Natural killer cell (primary cell): ENCODE data around the gene EIF2B2. TPM values are rescaled to one million over a fixed set of nuclear protein-coding genes. Genes with fewer than 3 reads are reported as not detected.

Experiments used
- ATAC-seq, 3 donors: fragments of 150-1000 bp in 2 of 3; fragments of 200-7000 bp in 1 of 3; cut with Tn5 transposase; 1 replicate in 1 of 3; 2 replicates in 2 of 3; pipeline ENCODE4 v1.10.0; 2021; ENCODE audit warnings: mild to moderate bottlenecking in 2 of 3, moderate library complexity in 2 of 3
- DNase-seq, 2 donors: peaks; one replicate each; pipeline versions ENCODE4 v3.0.0 to v3.0.0-alpha.2; 2013 to 2021; ENCODE audit warnings: mixed read lengths in 1 of 2
- H3K27ac ChIP-seq: one replicate; pipeline ENCODE4 v1.5.1; 2013; ENCODE audit warnings: mild to moderate bottlenecking, low read length
- H3K27me3 ChIP-seq: one replicate; pipeline ENCODE4 v1.6.1; 2013; ENCODE audit warnings: low read length; ENCODE audit not compliant: control insufficient read depth, insufficient read depth
- H3K36me3 ChIP-seq: one replicate; pipeline ENCODE4 v1.6.1; 2013; ENCODE audit warnings: low read length; ENCODE audit not compliant: control insufficient read depth, insufficient read depth
- H3K4me1 ChIP-seq: one replicate; pipeline ENCODE4 v1.6.1; 2013; ENCODE audit warnings: low read length; ENCODE audit not compliant: control insufficient read depth, insufficient read depth
- H3K4me3 ChIP-seq: one replicate; pipeline ENCODE4 v1.5.1; 2013; ENCODE audit warnings: low read length
- H3K9me3 ChIP-seq: one replicate; pipeline ENCODE4 v1.6.1; 2013; ENCODE audit warnings: low read length; ENCODE audit not compliant: control insufficient read depth, insufficient read depth
- H3K27ac Mint-ChIP-seq, 2 donors: one replicate each; pipeline ENCODE4 v1.8.0; 2022; ENCODE audit warnings: mild to moderate bottlenecking in 2 of 2, mixed read lengths in 2 of 2, moderate library complexity in 1 of 2
- H3K27me3 Mint-ChIP-seq, 2 donors: one replicate each; pipeline ENCODE4 v1.8.0; 2022; ENCODE audit warnings: low read depth in 2 of 2, mixed read lengths in 2 of 2
- H3K36me3 Mint-ChIP-seq: one replicate; pipeline ENCODE4 v1.8.0; 2022; ENCODE audit warnings: mixed read lengths
- H3K4me1 Mint-ChIP-seq, 2 donors: one replicate each; pipeline ENCODE4 v1.8.0; 2022; ENCODE audit warnings: mixed read lengths in 2 of 2
- H3K4me3 Mint-ChIP-seq: one replicate; pipeline ENCODE4 v1.8.0; 2022; ENCODE audit warnings: mild to moderate bottlenecking, moderate library complexity, mixed read lengths
- H3K9me3 Mint-ChIP-seq, 2 donors: one replicate each; pipeline ENCODE4 v1.8.0; 2022; ENCODE audit warnings: mixed read lengths in 2 of 2
- CTCF ChIP-seq: fragments of 200-600 bp; IDR thresholded peaks from one replicate; pipeline ENCODE4 v1.8.0; 2022; ENCODE audit warnings: antibody characterized with exemption
- WGBS: methylation state at CpG from one replicate; pipeline ENCODE4 v1.1.7; 2013; ENCODE audit warnings: missing lambda C conversion rate; ENCODE audit not compliant: insufficient coverage; 5-methylcytosine and 5-hydroxymethylcytosine counted together
- intact Hi-C: fragments of 100-400 bp; cut with micrococcal nuclease; formaldehyde crosslinking; loops from one replicate; pipeline ENCODE4 v1.14.2; 2022
- total RNA-seq, 4 donors: library from RNA; stranded (reverse); fragments of 120-200 nt in 1 of 4; gene quantifications; one replicate each; pipeline versions ENCODE4 v1.2.3 to v1.2.4, GENCODE V29; 2013 to 2022

The EIF2B2 gene
- total RNA-seq, 3 donors from 2014 or later (not counting 1 experiment from before 2014, with no cell fraction given), result 22.2 to 45.1 (median 31.2) TPM

- ATAC-seq (no peak), DNase-seq (no peak)
- Histone ChIP-seq H3K4me3 (no peak overlapping the region), H3K4me1 (peaks cover 7% of the 10 kb centered on the region), H3K27ac (no peak overlapping the region), H3K9me3 (no peaks in the 10 kb centered on the region), H3K36me3 (no peaks in the 10 kb centered on the region), H3K27me3 (no peaks in the 10 kb centered on the region)
- H3K4me3 Mint-ChIP-seq, result no peak overlapping the region
- 92% methylated on average over 11 of the region's 11 CpGs for WGBS
- peak overlapping the region in 1 of 2 donors; percentile 56 for H3K27ac Mint-ChIP-seq
- no peaks in the 10 kb centered on the region for H3K9me3 Mint-ChIP-seq
- no peaks in the 10 kb centered on the region for H3K27me3 Mint-ChIP-seq
- no peak for TF ChIP-seq CTCF
- H3K4me1 Mint-ChIP-seq, result peaks cover 0 to 9% of the 10 kb centered on the region in 2 donors
- intact Hi-C loops, result no loop called here
- no peaks in the 10 kb centered on the region for H3K36me3 Mint-ChIP-seq
Observed at GRCh38 chr14:74978416-74978947, 24.2 kb upstream of the EIF2B2 start.

- Mint-ChIP-seq H3K9me3 (no peaks in the 10 kb centered on the region), H3K4me3 (no peak overlapping the region), H3K36me3 (no peaks in the 10 kb centered on the region), H3K4me1 (peaks cover 0 to 3% of the 10 kb centered on the region in 2 donors), H3K27me3 (no peaks in the 10 kb centered on the region), H3K27ac (no peak overlapping the region)
- H3K27ac ChIP-seq, result no peak overlapping the region
- H3K27me3 ChIP-seq, result no peaks in the 10 kb centered on the region
- WGBS, result 89% methylated on average over 4 of the region's 4 CpGs
- TF ChIP-seq CTCF, result no peak
- peaks cover 1% of the 10 kb centered on the region for H3K4me1 ChIP-seq
- no peak for DNase-seq
- H3K9me3 ChIP-seq, result no peaks in the 10 kb centered on the region
- intact Hi-C loops, result no loop called here
- ATAC-seq, result no peak
- no peak overlapping the region for H3K4me3 ChIP-seq
- H3K36me3 ChIP-seq, result no peaks in the 10 kb centered on the region
Observed at GRCh38 chr14:74979029-74979428, 23.7 kb upstream of the EIF2B2 start.

GRCh38 chr14:74979442-74980397 lies 23.0 kb upstream of the EIF2B2 start:
- DNase-seq, result no peak
- Histone ChIP-seq H3K9me3 (no peaks in the 10 kb centered on the region), H3K27ac (no peak overlapping the region), H3K4me3 (no peak overlapping the region), H3K27me3 (no peaks in the 10 kb centered on the region), H3K4me1 (no peaks in the 10 kb centered on the region), H3K36me3 (no peaks in the 10 kb centered on the region)
- H3K4me3 Mint-ChIP-seq, result no peak overlapping the region
- WGBS, result 87% methylated on average over 23 of the region's 23 CpGs
- no peak for TF ChIP-seq CTCF
- no peaks in the 10 kb centered on the region for H3K9me3 Mint-ChIP-seq
- intact Hi-C loops, result no loop called here
- ATAC-seq, result no peak
- H3K36me3 Mint-ChIP-seq, result no peaks in the 10 kb centered on the region
- H3K4me1 Mint-ChIP-seq, result no peaks in the 10 kb centered on the region
- no peak overlapping the region for H3K27ac Mint-ChIP-seq
- H3K27me3 Mint-ChIP-seq, result no peaks in the 10 kb centered on the region
